H1 (cell line): ENCODE results near the gene NFAT5.

Source experiments
- POLR2AphosphoS5 ChIP-seq: IDR thresholded peaks from 2 replicates; pipeline ENCODE4 v1.6.1; 2011; ENCODE audit warnings: low read depth, low read length
- TF ChIP-seq, protein P1 (sequence below), 3 experiments: IDR thresholded peaks; 1 replicate in 2 of 3; 2 replicates in 1 of 3; pipeline versions ENCODE4 v1.5.1 to v1.6.1; 2011; ENCODE audit warnings: low read length in 3 of 3, mild to moderate bottlenecking in 3 of 3, inconsistent platforms in 2 of 3, low read depth in 1 of 3, moderate library complexity in 1 of 3; ENCODE audit not compliant: insufficient read depth in 1 of 3; ENCODE audit errors: control extremely low read depth in 1 of 3

- TF ChIP-seq, protein P1, sequence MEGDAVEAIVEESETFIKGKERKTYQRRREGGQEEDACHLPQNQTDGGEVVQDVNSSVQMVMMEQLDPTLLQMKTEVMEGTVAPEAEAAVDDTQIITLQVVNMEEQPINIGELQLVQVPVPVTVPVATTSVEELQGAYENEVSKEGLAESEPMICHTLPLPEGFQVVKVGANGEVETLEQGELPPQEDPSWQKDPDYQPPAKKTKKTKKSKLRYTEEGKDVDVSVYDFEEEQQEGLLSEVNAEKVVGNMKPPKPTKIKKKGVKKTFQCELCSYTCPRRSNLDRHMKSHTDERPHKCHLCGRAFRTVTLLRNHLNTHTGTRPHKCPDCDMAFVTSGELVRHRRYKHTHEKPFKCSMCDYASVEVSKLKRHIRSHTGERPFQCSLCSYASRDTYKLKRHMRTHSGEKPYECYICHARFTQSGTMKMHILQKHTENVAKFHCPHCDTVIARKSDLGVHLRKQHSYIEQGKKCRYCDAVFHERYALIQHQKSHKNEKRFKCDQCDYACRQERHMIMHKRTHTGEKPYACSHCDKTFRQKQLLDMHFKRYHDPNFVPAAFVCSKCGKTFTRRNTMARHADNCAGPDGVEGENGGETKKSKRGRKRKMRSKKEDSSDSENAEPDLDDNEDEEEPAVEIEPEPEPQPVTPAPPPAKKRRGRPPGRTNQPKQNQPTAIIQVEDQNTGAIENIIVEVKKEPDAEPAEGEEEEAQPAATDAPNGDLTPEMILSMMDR (IDR thresholded peaks at IDR 0.05; ENCODE audit: control extremely low read depth in 1 of 3, insufficient read depth in 1 of 3, low read depth in 1 of 3, low read length in 3 of 3) = no peak
- TF ChIP-seq POLR2AphosphoS5 = no peak
Measured at GRCh38 chr16:69621225-69621624, 55.5 kb downstream of the NFAT5 start.
